ENCODE measurements around the gene AUTS2. TPM values are rescaled to one million over a fixed set of nuclear protein-coding genes. Genes with fewer than 3 reads are reported as not detected.

Gene AUTS2
- total RNA-seq, 2 donors from 2014 or later, result 2.9 to 7.9 TPM

DNA sequence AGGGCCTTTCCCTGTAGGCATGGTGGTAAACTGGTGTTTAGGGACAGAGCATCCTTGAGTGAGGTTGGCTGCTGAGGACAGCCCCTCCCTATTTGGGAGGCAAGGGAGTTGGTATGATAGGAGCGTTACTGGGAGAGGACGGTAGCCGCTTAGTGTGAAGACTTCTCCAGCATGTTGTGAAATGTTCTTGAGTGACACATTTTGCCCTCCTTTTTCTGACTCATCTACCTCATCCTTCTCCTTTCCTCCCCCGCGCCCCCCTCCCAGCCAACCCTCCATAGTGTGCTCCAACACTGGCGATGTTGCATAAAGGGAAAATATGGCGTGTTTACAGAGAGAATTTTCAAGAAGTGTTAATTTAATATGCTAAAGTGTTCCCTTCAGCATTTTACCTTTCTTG lies 888.7 kb downstream of the AUTS2 start:
- H3K27ac Mint-ChIP-seq, result no peak overlapping the region
- H3K36me3 Mint-ChIP-seq (ENCODE audit: insufficient read depth in 2 of 2), result no peaks in the 10 kb centered on the region
- no peak for ATAC-seq (replicated peaks in 1 of 2)
- DNase-seq, result no peak
- no peaks in the 10 kb centered on the region for H3K9me3 Mint-ChIP-seq
- H3K4me1 Mint-ChIP-seq (ENCODE audit: low read depth), result no peaks in the 10 kb centered on the region
- H3K4me3 Mint-ChIP-seq, result no peak overlapping the region
- peaks cover 5% of the 10 kb centered on the region for H3K27me3 Mint-ChIP-seq (ENCODE audit: low read depth)

DNA sequence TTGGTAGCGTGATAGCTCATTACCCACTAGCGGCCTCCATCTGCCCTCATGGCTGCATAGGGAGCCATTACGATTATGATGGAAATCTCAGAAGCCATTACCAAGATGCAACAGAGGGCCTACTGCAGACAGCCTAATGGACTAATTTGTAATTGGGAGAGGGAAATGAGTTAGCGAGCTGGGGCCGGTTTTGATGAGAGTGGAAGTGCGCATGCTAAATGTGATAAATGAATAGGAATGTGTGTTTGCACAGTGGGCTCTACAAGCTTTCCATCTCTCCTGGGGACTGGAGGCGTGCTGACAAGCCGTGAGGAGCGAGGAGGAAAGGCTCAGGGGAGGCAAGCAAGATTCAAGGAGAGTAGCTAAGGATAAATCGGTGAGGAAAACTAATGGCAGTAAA lies 889.2 kb downstream of the AUTS2 start:
- Mint-ChIP-seq H3K9me3 (no peaks in the 10 kb centered on the region), H3K4me3 (no peak overlapping the region), H3K4me1 (ENCODE audit: low read depth) (no peaks in the 10 kb centered on the region), H3K27ac (no peak overlapping the region), H3K36me3 (ENCODE audit: insufficient read depth in 2 of 2) (no peaks in the 10 kb centered on the region), H3K27me3 (ENCODE audit: low read depth) (peaks cover 5% of the 10 kb centered on the region)
- ATAC-seq (replicated peaks in 1 of 2) (no peak), DNase-seq (no peak)

DNA sequence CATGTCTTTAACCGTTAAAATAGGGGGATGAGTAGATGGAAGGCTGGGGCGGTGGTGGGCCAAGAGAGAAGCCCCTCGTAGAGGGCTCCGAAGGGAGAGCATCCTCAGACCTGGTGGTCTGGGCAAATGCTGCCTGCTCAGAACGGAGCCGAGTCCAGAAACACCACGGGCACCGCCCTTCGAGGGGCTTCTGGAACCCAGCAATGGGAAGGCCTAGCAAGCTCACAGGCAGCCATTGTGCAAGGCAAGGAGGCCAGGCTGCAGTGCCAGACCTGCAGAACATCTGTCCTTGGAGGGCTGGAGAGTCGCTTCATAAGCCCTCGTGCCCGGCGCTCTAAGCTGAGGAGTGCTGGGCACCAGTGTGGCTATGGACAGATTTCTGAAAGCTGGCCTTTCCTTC lies 889.6 kb downstream of the AUTS2 start:
- no peak overlapping the region for H3K4me3 Mint-ChIP-seq
- no peak for DNase-seq
- no peak for ATAC-seq (replicated peaks in 1 of 2)
- no peaks in the 10 kb centered on the region for H3K36me3 Mint-ChIP-seq (ENCODE audit: insufficient read depth in 2 of 2)
- H3K27ac Mint-ChIP-seq, result no peak overlapping the region
- H3K9me3 Mint-ChIP-seq, result no peaks in the 10 kb centered on the region
- H3K27me3 Mint-ChIP-seq (ENCODE audit: low read depth), result peaks cover 5% of the 10 kb centered on the region
- H3K4me1 Mint-ChIP-seq (ENCODE audit: low read depth), result no peaks in the 10 kb centered on the region

DNA sequence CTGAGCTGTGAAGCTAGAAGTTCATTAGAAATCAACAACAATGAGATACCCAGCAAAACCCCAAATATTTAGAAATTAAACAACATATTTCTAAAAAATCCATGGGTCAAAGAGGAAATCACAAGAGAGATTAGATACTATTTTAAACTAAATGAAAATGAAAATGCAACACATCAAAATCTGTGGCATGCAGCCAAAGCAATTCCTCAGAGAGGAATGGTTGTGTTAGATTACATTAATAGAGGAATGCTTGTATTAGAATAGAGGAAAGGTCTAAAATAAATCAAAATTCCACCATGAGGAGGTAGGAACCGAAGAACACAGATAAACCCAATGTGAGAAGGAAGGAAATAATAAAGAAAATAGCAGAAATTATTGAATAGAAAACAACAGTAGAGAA lies 891.5 kb downstream of the AUTS2 start:
- Mint-ChIP-seq H3K27me3 (ENCODE audit: low read depth) (peaks cover 5% of the 10 kb centered on the region), H3K36me3 (ENCODE audit: insufficient read depth in 2 of 2) (no peaks in the 10 kb centered on the region), H3K4me1 (ENCODE audit: low read depth) (no peaks in the 10 kb centered on the region), H3K27ac (no peak overlapping the region), H3K9me3 (no peaks in the 10 kb centered on the region), H3K4me3 (no peak overlapping the region)
- DNase-seq (no peak), ATAC-seq (replicated peaks in 1 of 2) (no peak)

DNA sequence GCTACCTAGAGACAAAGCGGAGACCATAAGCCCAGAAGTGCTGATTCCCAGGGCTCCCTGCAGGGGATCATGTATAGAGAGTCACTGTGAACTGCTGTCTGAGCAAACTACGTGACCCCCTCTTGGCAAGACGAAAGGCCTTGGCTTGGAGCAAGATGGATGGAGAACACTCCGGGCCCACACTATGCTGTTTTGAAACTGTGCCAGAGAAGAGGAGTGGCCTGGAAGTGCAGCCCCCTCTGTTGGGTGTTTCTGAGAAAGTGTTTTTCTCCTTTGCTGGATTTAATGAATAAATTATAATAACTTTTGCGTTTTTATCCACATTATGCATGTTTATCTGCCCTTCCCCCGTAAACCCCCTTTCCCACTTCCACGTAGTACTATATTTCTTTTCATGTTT lies 894.4 kb downstream of the AUTS2 start:
- Mint-ChIP-seq H3K4me3 (no peak overlapping the region), H3K27me3 (ENCODE audit: low read depth) (peaks cover 5% of the 10 kb centered on the region), H3K36me3 (ENCODE audit: insufficient read depth in 2 of 2) (no peaks in the 10 kb centered on the region), H3K4me1 (ENCODE audit: low read depth) (no peaks in the 10 kb centered on the region), H3K9me3 (no peaks in the 10 kb centered on the region), H3K27ac (no peak overlapping the region)
- DNase-seq, result no peak
- no peak for ATAC-seq (replicated peaks in 1 of 2)

DNA sequence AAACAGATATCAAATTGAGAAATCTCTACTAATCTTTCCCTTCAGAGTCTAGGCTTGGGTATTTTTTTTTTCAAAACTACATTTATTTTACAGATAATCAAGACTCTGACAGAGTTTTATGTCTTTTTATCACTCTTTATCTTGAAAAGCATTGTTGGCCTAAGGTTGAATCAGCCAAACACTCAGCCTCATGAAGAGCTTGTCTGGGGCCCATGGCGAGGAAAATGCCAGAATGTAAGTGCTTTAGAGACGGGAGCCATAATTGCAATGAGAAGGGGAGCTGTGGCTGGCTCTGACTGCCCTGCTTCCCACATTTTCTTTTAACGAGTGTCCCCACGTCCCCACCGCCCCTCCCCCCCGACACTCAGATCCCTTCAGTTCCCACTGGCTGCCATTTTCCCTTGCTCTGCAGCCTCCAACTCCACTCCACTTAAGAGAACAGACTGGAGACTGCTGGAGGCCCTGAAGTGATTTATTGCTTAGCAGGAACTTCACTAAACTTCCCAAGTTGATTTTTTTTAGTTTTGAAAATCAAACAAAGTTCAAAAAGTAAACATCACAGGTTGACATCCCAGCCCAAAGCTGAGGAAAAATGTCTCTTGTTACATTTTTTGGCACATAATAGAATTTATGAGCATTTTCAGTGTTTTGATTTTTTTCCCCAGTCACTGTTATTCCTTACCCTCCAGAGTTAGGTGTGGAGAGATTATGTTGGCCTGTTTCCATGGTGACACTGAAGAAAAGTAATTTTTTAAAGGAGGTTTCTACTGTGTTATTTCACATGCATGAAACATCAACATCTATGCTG lies 896.2 kb downstream of the AUTS2 start:
- Mint-ChIP-seq H3K4me1 (ENCODE audit: low read depth) (no peaks in the 10 kb centered on the region), H3K9me3 (no peaks in the 10 kb centered on the region), H3K36me3 (ENCODE audit: insufficient read depth in 2 of 2) (no peaks in the 10 kb centered on the region), H3K27me3 (ENCODE audit: low read depth) (peaks cover 5% of the 10 kb centered on the region), H3K27ac (no peak overlapping the region), H3K4me3 (no peak overlapping the region)
- no peak for DNase-seq
- no peak for ATAC-seq (replicated peaks in 1 of 2)

DNA sequence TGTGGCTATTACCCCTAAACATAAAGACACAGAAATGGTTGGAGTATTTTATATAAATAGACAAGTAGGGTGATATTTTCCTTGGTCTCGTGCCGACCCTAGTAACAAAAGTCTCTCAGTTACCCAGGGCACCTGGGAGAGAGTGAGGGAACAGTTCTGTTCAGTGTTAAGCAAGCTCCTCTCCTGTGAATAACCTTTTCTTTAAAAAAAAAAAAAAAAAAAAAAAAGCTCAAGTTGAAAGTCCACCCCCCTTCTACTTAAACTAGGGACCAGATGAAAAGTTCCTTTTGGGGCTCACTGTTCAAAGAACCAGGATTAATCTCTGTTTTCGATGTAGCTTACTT lies 896.7 kb downstream of the AUTS2 start:
- no peaks in the 10 kb centered on the region for H3K36me3 Mint-ChIP-seq (ENCODE audit: insufficient read depth in 2 of 2)
- peaks cover 2% of the 10 kb centered on the region for H3K27me3 Mint-ChIP-seq (ENCODE audit: low read depth)
- no peaks in the 10 kb centered on the region for H3K4me1 Mint-ChIP-seq (ENCODE audit: low read depth)
- no peak overlapping the region for H3K4me3 Mint-ChIP-seq
- ATAC-seq (replicated peaks in 1 of 2) (no peak), DNase-seq (no peak)
- H3K27ac Mint-ChIP-seq, result no peak overlapping the region
- no peaks in the 10 kb centered on the region for H3K9me3 Mint-ChIP-seq

GRCh38 chr7:70497793-70498192 lies 899.5 kb downstream of the AUTS2 start:
- Mint-ChIP-seq H3K4me1 (ENCODE audit: low read depth) (no peaks in the 10 kb centered on the region), H3K36me3 (ENCODE audit: insufficient read depth in 2 of 2) (no peaks in the 10 kb centered on the region), H3K27me3 (ENCODE audit: low read depth) (no peaks in the 10 kb centered on the region)

GRCh38 chr7:70498232-70498992 lies 900.1 kb downstream of the AUTS2 start:
- no peak overlapping the region for H3K4me3 Mint-ChIP-seq
- ATAC-seq (replicated peaks in 1 of 2), result no peak
- H3K9me3 Mint-ChIP-seq, result no peaks in the 10 kb centered on the region
- H3K36me3 Mint-ChIP-seq (ENCODE audit: insufficient read depth in 2 of 2), result no peaks in the 10 kb centered on the region
- no peaks in the 10 kb centered on the region for H3K27me3 Mint-ChIP-seq (ENCODE audit: low read depth)
- no peak overlapping the region for H3K27ac Mint-ChIP-seq
- no peaks in the 10 kb centered on the region for H3K4me1 Mint-ChIP-seq (ENCODE audit: low read depth)
- no peak for DNase-seq

More at GRCh38 chr7:70497793-70498192, 899.5 kb downstream of the AUTS2 start:
- ATAC-seq (replicated peaks in 1 of 2) (no peak), DNase-seq (no peak)
- Mint-ChIP-seq H3K27ac (no peak overlapping the region), H3K9me3 (no peaks in the 10 kb centered on the region), H3K4me3 (no peak overlapping the region)

- ATAC-seq (replicated peaks in 1 of 2), result no peak
Observed at GRCh38 chr7:70500261-70500660, 902.0 kb downstream of the AUTS2 start.

GRCh38 chr7:70502117-70502863 lies 904.0 kb downstream of the AUTS2 start:
- Mint-ChIP-seq H3K36me3 (ENCODE audit: insufficient read depth in 2 of 2) (no peaks in the 10 kb centered on the region), H3K9me3 (no peaks in the 10 kb centered on the region), H3K27ac (no peak overlapping the region), H3K27me3 (ENCODE audit: low read depth) (no peaks in the 10 kb centered on the region), H3K4me3 (no peak overlapping the region), H3K4me1 (ENCODE audit: low read depth) (no peaks in the 10 kb centered on the region)
- ATAC-seq (replicated peaks in 1 of 2) (no peak), DNase-seq (no peak)

More at GRCh38 chr7:70500261-70500660, 902.0 kb downstream of the AUTS2 start:
- H3K9me3 Mint-ChIP-seq, result no peaks in the 10 kb centered on the region
- no peak overlapping the region for H3K27ac Mint-ChIP-seq
- no peaks in the 10 kb centered on the region for H3K27me3 Mint-ChIP-seq (ENCODE audit: low read depth)
- H3K36me3 Mint-ChIP-seq (ENCODE audit: insufficient read depth in 2 of 2), result no peaks in the 10 kb centered on the region
- no peak for DNase-seq
- no peaks in the 10 kb centered on the region for H3K4me1 Mint-ChIP-seq (ENCODE audit: low read depth)
- no peak overlapping the region for H3K4me3 Mint-ChIP-seq

- no peak overlapping the region for H3K4me3 Mint-ChIP-seq
- no peaks in the 10 kb centered on the region for H3K27me3 Mint-ChIP-seq (ENCODE audit: low read depth)
- H3K36me3 Mint-ChIP-seq (ENCODE audit: insufficient read depth in 2 of 2), result no peaks in the 10 kb centered on the region
- H3K4me1 Mint-ChIP-seq (ENCODE audit: low read depth), result no peaks in the 10 kb centered on the region
- no peak overlapping the region for H3K27ac Mint-ChIP-seq
- DNase-seq, result no peak
- no peaks in the 10 kb centered on the region for H3K9me3 Mint-ChIP-seq
- no peak for ATAC-seq (replicated peaks in 1 of 2)
Observed at GRCh38 chr7:70504254-70504653, 906.0 kb downstream of the AUTS2 start.

GRCh38 chr7:70505468-70505867 lies 907.2 kb downstream of the AUTS2 start:
- no peak overlapping the region for H3K4me3 Mint-ChIP-seq
- ATAC-seq (replicated peaks in 1 of 2) (no peak), DNase-seq (no peak)
- no peaks in the 10 kb centered on the region for H3K27me3 Mint-ChIP-seq (ENCODE audit: low read depth)
- H3K4me1 Mint-ChIP-seq (ENCODE audit: low read depth), result no peaks in the 10 kb centered on the region
- no peaks in the 10 kb centered on the region for H3K9me3 Mint-ChIP-seq
- H3K27ac Mint-ChIP-seq, result no peak overlapping the region
- no peaks in the 10 kb centered on the region for H3K36me3 Mint-ChIP-seq (ENCODE audit: insufficient read depth in 2 of 2)

Measured in activated T-cell treated with anti-CD3 and anti-CD28 coated beads, Interleukin-2, amount 50 U/mL, for 72 hours (primary cell).